Body of pancreas (tissue), 4 donors: Measurements from ENCODE around the gene UHMK1.

Experiments
- POLR2A ChIP-seq, 3 donors: fragments of 450-650 bp; IDR thresholded peaks; one replicate each; pipeline ENCODE4 v1.6.1; 2016; ENCODE audit warnings: antibody characterized with exemption in 3 of 3, mild to moderate bottlenecking in 2 of 3
- TF ChIP-seq, protein P1 (sequence below), 7 experiments: fragments of 450-650 bp in 4 of 7; fragments of 200-600 bp in 3 of 7; sonication (generic) in 3 of 7; IDR thresholded peaks; one replicate each; pipeline ENCODE4 v1.5.1; 2016 to 2019; ENCODE audit warnings: antibody characterized with exemption in 7 of 7

DNA sequence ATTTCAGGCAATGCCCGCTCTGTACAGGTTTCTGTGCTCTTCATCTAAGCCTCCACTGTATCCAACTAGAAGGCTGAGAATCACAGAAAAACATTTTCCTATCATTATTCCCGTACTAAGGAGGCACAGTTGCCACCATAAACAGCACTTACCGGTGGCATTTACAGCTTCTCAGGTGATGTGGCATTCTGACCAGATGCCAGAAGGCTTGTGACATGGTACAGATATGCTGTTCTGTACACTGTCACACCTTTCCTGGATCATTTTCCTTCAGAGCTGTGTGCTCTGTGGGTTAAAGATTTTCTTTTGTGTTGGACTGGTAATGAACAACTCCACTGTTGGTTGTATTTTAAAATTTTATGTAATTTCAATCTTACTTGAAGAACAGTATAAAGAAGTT, 59.9 kb downstream of the UHMK1 start:
- TF ChIP-seq, protein P1, sequence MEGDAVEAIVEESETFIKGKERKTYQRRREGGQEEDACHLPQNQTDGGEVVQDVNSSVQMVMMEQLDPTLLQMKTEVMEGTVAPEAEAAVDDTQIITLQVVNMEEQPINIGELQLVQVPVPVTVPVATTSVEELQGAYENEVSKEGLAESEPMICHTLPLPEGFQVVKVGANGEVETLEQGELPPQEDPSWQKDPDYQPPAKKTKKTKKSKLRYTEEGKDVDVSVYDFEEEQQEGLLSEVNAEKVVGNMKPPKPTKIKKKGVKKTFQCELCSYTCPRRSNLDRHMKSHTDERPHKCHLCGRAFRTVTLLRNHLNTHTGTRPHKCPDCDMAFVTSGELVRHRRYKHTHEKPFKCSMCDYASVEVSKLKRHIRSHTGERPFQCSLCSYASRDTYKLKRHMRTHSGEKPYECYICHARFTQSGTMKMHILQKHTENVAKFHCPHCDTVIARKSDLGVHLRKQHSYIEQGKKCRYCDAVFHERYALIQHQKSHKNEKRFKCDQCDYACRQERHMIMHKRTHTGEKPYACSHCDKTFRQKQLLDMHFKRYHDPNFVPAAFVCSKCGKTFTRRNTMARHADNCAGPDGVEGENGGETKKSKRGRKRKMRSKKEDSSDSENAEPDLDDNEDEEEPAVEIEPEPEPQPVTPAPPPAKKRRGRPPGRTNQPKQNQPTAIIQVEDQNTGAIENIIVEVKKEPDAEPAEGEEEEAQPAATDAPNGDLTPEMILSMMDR (IDR thresholded peaks at IDR 0.05) = no peak
- TF ChIP-seq POLR2A (IDR thresholded peaks at IDR 0.05) = no peak
